Lung (tissue), 13 donors: ENCODE data around the gene ANKRD31. TPM values are rescaled to one million over a fixed set of nuclear protein-coding genes. Genes with fewer than 3 reads are reported as not detected.

Source experiments
- ATAC-seq: fragments of 200-7000 bp; cut with Tn5 transposase; one replicate; pipeline ENCODE4 v1.9.1; 2020; ENCODE audit warnings: moderate number of reproducible peaks; ENCODE audit not compliant: insufficient read depth, low FRiP score
- DNase-seq, 3 donors: peaks; one replicate each; pipeline ENCODE4 v3.0.0-alpha.2; 2013 to 2017
- H3K27ac ChIP-seq, 2 donors: one replicate each; pipeline ENCODE4 v1.5.1; 2013; ENCODE audit warnings: mild to moderate bottlenecking in 2 of 2, moderate library complexity in 2 of 2, control low read depth in 1 of 2, inconsistent platforms in 1 of 2, low read depth in 1 of 2, low read length in 1 of 2
- H3K27me3 ChIP-seq, 3 donors: one replicate each; pipeline ENCODE4 v1.5.1; 2013; ENCODE audit warnings: low read length in 2 of 3; ENCODE audit not compliant: control insufficient read depth in 3 of 3, insufficient read depth in 3 of 3
- H3K36me3 ChIP-seq, 4 donors: one replicate each; pipeline ENCODE4 v1.5.1; 2013; ENCODE audit warnings: low read length in 4 of 4, mild to moderate bottlenecking in 1 of 4, moderate library complexity in 1 of 4; ENCODE audit not compliant: control insufficient read depth in 4 of 4, insufficient read depth in 4 of 4
- H3K4me1 ChIP-seq, 5 donors: one replicate each; pipeline ENCODE4 v1.5.1; 2013; ENCODE audit warnings: low read length in 5 of 5, mild to moderate bottlenecking in 2 of 5, moderate library complexity in 1 of 5; ENCODE audit not compliant: control insufficient read depth in 5 of 5, insufficient read depth in 5 of 5
- H3K4me3 ChIP-seq: one replicate; pipeline ENCODE4 v1.5.1; 2013; ENCODE audit warnings: mild to moderate bottlenecking, control low read depth, moderate library complexity
- H3K9ac ChIP-seq, 2 donors: one replicate each; pipeline ENCODE4 v1.5.1; 2013; ENCODE audit warnings: low read length in 2 of 2, control low read depth in 1 of 2; ENCODE audit not compliant: insufficient read depth in 1 of 2
- H3K9me3 ChIP-seq, 4 donors: one replicate each; pipeline ENCODE4 v1.5.1; 2013; ENCODE audit warnings: low read length in 3 of 4, mild to moderate bottlenecking in 1 of 4, moderate library complexity in 1 of 4; ENCODE audit not compliant: control insufficient read depth in 4 of 4, insufficient read depth in 3 of 4
- WGBS, 2 donors: extraction: QIAGEN DNeasy Blood & Tissue Kit; methylation state at CpG; one replicate each; pipeline ENCODE4 v1.1.7; 2013; 5-methylcytosine and 5-hydroxymethylcytosine counted together
- polyA plus RNA-seq, 2 donors: library from polyadenylated mRNA; stranded (reverse); fragments of 200-250 nt; gene quantifications; one replicate each; pipeline ENCODE4 v1.2.1, GENCODE V29; 2013
- small RNA-seq: library from RNA; depleted of rRNA; stranded (forward); fragments of <200 nt; gene quantifications from one replicate; pipeline ENCODE3, GENCODE V24; 2014; ENCODE audit warnings: low replicate concordance
- total RNA-seq, 2 donors: library from RNA; depleted of rRNA in 1 of 2; stranded (reverse); fragments of >200 nt in 1 of 2; gene quantifications; one replicate each; pipeline ENCODE4 v1.2.1, GENCODE V29; 2014 to 2021
- TF ChIP-seq, protein P1 (sequence below): IDR thresholded peaks from 2 replicates; pipeline ENCODE4 v1.5.1; 2012; ENCODE audit warnings: mild to moderate bottlenecking; ENCODE audit errors: control extremely low read depth, extremely low read depth
- donor health status: control.
- donor health status: control.
- donor health status: Bipolar disorder and iron deficiency.
- donor health status: healthy.
- donor health status: DM: yes; HTN: yes; CAD: no.

ANKRD31 gene
- total and polyA plus RNA-seq, 4 donors: 0.06 to 0.51 (median 0.16) TPM

DNA sequence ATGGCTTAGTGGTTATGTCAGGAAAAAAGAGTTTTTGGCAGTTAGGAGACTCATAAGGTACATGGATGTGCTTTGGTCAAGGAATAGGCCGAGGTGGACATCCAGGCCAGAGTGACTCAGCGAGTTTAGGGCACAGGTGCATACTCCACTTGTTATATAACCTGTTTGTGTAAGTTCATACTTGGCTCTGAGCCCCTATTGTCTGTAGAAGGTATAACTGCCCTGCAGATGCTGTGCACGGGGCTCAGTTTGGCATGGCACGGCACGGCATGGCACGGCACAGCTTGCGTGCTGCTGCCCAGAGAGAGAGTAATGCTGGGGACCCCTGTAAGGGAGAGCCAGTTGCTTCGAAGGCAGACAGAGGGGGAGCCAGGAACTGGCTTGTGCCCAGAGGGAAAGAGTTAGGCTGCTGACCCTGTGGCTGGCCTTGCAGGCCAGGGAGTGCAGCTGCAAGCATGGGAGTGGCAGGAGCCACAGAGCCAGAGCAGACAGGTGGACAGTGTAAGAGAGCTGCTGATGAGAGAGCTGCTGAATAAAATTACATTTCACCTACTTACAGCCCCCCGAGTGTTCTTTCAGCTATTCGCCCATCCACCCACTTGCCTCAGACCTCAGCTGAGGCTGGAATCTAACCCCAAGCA lies 216.5 kb downstream of the ANKRD31 start:
- 84 to 86% methylated on average over 10 of the region's 10 CpGs for WGBS, 2 donors
- no peak overlapping the region for H3K9ac ChIP-seq
- TF ChIP-seq, protein P1, sequence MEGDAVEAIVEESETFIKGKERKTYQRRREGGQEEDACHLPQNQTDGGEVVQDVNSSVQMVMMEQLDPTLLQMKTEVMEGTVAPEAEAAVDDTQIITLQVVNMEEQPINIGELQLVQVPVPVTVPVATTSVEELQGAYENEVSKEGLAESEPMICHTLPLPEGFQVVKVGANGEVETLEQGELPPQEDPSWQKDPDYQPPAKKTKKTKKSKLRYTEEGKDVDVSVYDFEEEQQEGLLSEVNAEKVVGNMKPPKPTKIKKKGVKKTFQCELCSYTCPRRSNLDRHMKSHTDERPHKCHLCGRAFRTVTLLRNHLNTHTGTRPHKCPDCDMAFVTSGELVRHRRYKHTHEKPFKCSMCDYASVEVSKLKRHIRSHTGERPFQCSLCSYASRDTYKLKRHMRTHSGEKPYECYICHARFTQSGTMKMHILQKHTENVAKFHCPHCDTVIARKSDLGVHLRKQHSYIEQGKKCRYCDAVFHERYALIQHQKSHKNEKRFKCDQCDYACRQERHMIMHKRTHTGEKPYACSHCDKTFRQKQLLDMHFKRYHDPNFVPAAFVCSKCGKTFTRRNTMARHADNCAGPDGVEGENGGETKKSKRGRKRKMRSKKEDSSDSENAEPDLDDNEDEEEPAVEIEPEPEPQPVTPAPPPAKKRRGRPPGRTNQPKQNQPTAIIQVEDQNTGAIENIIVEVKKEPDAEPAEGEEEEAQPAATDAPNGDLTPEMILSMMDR: no peak
- H3K27me3 ChIP-seq: no peaks in the 10 kb centered on the region
- DNase-seq (no peak), ATAC-seq (no peak)
- no peak overlapping the region for H3K4me3 ChIP-seq
- H3K27ac ChIP-seq: no peak overlapping the region
- H3K9me3 ChIP-seq: no peaks in the 10 kb centered on the region
- no peaks in the 10 kb centered on the region for H3K4me1 ChIP-seq
- no peaks in the 10 kb centered on the region for H3K36me3 ChIP-seq

- TF ChIP-seq, protein P1: no peak
- no peak overlapping the region for H3K9ac ChIP-seq
- H3K9me3 ChIP-seq: no peaks in the 10 kb centered on the region
- ATAC-seq (no peak), DNase-seq (no peak)
- H3K4me3 ChIP-seq: no peak overlapping the region
- WGBS, 2 donors: 78 to 81% methylated on average over 7 of the region's 7 CpGs
- H3K4me1 ChIP-seq: no peaks in the 10 kb centered on the region
- H3K27ac ChIP-seq: no peak overlapping the region
- no peaks in the 10 kb centered on the region for H3K36me3 ChIP-seq
- H3K27me3 ChIP-seq: no peaks in the 10 kb centered on the region
Measured at GRCh38 chr5:75018805-75019587, 217.7 kb downstream of the ANKRD31 start.

Small RNAs within 50 kb of the gene (small RNA-seq; reads per million reads assigned to genes)
- gene SUMO2P5: not detected

Other genes with a start within 250 kb of the ANKRD31 start
- 1 to 10 TPM; 1.9 to 2.8 TPM for gene GCNT4, start 184.3 kb downstream of the ANKRD31 start, total RNA-seq
- gene GCNT4, start 184.3 kb downstream of the ANKRD31 start, polyA plus RNA-seq: under 1 TPM; 0.54 to 0.55 TPM
- gene HMGCR, start 100.3 kb upstream of the ANKRD31 start, total RNA-seq: 100 to 1,000 TPM; 127 to 177 TPM
- gene HMGCR, start 100.3 kb upstream of the ANKRD31 start, polyA plus RNA-seq: 10 to 100 TPM; 15.5 to 56.2 TPM